Fibroblast of pulmonary artery (primary cell): ENCODE data around the gene TACR2.

Source experiments
- DNase-seq: peaks from one replicate; pipeline ENCODE4 v3.0.0-alpha.2; 2010; ENCODE audit warnings: low read depth
- H3K4me3 ChIP-seq: replicated peaks from 2 replicates; pipeline ENCODE4 v1.5.1; 2011; ENCODE audit warnings: low read depth, mild to moderate bottlenecking, control low read depth, low read length, moderate library complexity
- CTCF ChIP-seq: IDR thresholded peaks from 2 replicates; pipeline ENCODE4 v1.5.1; 2011; ENCODE audit warnings: mild to moderate bottlenecking, control low read depth, low read length, inconsistent platforms; ENCODE audit errors: missing control alignments

The TACR2 gene

GRCh38 chr10:69419096-69419743 is 2.5 kb upstream of the TACR2 start:
- no peak overlapping the region for H3K4me3 ChIP-seq
- no peak for TF ChIP-seq CTCF
- DNase-seq, result no peak

DNA sequence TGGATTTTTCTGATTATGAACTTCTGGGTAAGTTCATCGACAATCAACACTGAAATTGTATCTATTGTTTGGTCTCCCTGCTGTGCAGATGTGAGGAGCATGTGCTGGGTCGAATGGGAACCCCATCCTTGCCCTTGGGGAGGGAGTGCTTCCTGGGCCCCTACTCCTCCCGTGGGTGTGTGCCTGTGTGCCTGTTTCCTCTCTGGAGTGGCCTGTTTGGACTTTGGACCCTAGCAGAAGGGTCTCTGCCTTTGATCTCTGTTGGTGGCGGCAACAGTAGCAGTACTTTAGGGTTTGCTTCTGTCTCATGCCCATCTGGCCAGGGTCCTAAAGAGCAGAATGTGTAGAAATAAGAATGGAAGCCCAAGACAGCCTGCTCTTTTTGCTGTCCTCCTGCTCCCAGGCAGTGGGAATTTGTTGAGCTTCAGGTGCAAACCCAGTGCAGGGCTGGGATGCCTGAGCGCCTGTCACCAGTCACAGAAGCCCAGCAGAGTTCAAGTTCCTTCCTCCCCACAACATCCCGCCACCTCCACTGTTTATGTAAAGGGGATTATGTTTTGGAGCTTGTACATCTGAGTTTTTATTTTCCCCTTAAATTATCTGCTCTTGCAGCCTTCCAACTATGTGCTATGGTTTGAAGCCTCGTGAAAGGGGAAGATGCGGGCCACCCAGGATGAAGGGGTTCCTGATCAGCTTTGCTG is 1.5 kb upstream of the TACR2 start:
- no peak for DNase-seq

GRCh38 chr10:69417542-69417941 is 824 bp upstream of the TACR2 start:
- no peak for TF ChIP-seq CTCF
- no peak overlapping the region for H3K4me3 ChIP-seq
- DNase-seq, result no peak

More for the DNA sequence above, 1.5 kb upstream of the TACR2 start:
- no peak overlapping the region for H3K4me3 ChIP-seq
- no peak for TF ChIP-seq CTCF

GRCh38 chr10:69415951-69416350 is 767 bp downstream of the TACR2 start:
- H3K4me3 ChIP-seq, result no peak overlapping the region
- no peak for DNase-seq
- no peak for TF ChIP-seq CTCF

- H3K4me3 ChIP-seq, result no peak overlapping the region
- no peak for TF ChIP-seq CTCF
- no peak for DNase-seq
Measured at GRCh38 chr10:69415049-69415448, 1.7 kb downstream of the TACR2 start.

DNA sequence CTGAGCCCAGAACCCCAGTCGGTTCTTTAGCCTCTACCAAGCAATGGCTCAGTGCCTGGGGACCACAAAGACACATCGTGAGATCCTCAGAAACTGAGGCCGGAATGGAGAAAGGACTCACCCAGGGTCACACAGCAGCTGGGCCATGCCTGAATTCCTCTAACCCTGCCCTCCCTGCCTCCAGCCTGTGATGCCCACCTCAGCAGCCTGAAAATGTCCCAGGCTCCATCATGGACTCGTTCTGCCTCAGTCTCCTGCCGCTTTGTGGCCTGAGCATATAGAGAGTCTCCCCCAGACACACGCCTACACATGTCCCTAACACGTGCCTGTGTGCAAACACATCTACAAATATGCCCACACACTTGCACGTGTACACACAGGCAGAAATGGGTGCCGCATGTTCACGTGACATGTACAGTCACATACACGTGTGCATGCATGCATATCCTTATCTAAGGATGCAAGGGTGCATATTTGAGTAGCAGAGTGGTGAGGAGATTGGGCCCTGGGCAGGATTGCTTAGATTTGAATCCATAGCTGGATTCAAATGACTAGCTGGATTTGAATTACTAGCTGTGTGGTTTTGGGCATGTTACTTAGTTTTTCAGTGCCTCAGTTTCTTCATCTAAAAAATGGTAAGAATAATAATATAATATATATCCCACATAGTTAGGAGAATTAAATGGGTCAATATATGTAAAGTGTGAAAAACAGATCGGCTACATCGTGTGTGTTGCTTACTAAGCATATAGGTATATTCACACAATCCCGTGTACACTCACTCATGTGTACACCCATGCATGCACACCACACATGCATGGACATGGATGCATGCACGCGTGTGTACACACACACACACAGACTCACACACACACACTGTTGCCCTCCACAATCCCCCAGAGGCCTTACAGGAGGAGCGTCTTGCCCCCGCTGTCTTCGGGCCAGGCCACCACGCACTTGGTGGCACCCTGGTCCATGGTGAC is 2.4 kb downstream of the TACR2 start:
- no peak overlapping the region for H3K4me3 ChIP-seq
- DNase-seq, result no peak
- TF ChIP-seq CTCF, result no peak
